Nephron (organoid): ENCODE data around the gene HOXA9.

Experiments used
- H3K27ac Mint-ChIP-seq, 3 experiments: 2 replicates each; pipeline ENCODE4 v1.8.0; 2020; ENCODE audit warnings: mixed read lengths in 3 of 3, mild to moderate bottlenecking in 2 of 3, moderate library complexity in 1 of 3
- H3K27me3 Mint-ChIP-seq: 2 replicates; pipeline ENCODE4 v1.8.0; 2021; ENCODE audit warnings: low read depth, mild to moderate bottlenecking, moderate library complexity, mixed read lengths
- H3K36me3 Mint-ChIP-seq: 2 replicates; pipeline ENCODE4 v1.8.0; 2020; ENCODE audit warnings: low read depth, mixed read lengths
- H3K4me1 Mint-ChIP-seq: 2 replicates; pipeline ENCODE4 v1.8.0; 2020; ENCODE audit warnings: mixed read lengths
- H3K4me3 Mint-ChIP-seq, 3 experiments: 2 replicates each; pipeline ENCODE4 v1.8.0; 2020; ENCODE audit warnings: mild to moderate bottlenecking in 3 of 3, mixed read lengths in 3 of 3, moderate library complexity in 2 of 3
- H3K9me3 Mint-ChIP-seq: 2 replicates; pipeline ENCODE4 v1.8.0; 2020; ENCODE audit warnings: mixed read lengths
- TF ChIP-seq, protein P1 (sequence below), 3 experiments: fragments of 200-600 bp; sonication (generic); IDR thresholded peaks; one replicate each; pipeline ENCODE4 v1.5.0; 2021; ENCODE audit warnings: antibody characterized with exemption in 3 of 3; ENCODE audit not compliant: unreplicated experiment in 3 of 3

HOXA9 gene

DNA sequence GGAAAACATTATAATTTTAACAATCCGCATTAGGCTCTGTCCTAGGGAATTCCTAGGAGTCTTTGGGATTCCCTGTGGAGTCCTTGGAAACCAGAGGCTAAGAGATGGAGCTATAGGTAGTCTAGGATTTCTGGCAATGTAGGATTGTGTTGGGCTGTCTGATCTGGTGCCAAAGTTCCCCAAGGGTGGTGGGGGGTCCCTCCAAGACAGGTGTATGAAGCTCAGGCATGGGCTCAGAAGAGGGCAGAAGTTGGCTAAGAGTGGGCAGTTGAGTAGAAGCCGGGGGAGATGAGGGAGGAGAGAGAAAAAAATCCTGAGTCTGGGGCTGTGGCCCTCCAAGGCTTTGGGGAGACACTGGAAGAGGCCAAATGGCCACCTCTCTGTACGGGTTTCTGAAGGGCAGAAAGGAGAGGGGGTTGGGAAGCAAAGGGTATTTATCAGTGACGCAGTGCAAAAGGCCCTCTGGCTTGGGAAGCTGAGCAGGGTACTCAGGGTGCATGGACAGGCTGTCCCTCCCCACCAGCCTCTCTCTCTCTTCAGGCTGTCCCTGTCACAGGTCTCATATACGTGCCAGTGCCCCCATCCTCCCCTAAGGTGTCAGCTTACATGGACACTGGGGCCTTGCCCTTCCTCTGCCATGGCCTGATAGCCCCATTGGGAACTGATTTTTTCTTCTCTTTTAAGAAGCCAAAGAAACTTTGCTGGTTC is 18.7 kb downstream of the HOXA9 start:
- Mint-ChIP-seq H3K4me3 (peak overlapping the region; percentile 95 to 98 (median 96)), H3K9me3 (no peaks in the 10 kb centered on the region), H3K4me1 (peaks cover 61% of the 10 kb centered on the region), H3K27ac (peak overlapping the region; percentile 97 to 100 (median 99)), H3K27me3 (peaks cover 8% of the 10 kb centered on the region), H3K36me3 (peaks cover 82% of the 10 kb centered on the region)
- TF ChIP-seq, protein P1, sequence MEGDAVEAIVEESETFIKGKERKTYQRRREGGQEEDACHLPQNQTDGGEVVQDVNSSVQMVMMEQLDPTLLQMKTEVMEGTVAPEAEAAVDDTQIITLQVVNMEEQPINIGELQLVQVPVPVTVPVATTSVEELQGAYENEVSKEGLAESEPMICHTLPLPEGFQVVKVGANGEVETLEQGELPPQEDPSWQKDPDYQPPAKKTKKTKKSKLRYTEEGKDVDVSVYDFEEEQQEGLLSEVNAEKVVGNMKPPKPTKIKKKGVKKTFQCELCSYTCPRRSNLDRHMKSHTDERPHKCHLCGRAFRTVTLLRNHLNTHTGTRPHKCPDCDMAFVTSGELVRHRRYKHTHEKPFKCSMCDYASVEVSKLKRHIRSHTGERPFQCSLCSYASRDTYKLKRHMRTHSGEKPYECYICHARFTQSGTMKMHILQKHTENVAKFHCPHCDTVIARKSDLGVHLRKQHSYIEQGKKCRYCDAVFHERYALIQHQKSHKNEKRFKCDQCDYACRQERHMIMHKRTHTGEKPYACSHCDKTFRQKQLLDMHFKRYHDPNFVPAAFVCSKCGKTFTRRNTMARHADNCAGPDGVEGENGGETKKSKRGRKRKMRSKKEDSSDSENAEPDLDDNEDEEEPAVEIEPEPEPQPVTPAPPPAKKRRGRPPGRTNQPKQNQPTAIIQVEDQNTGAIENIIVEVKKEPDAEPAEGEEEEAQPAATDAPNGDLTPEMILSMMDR (IDR thresholded peaks at IDR 0.05; ENCODE audit: unreplicated experiment in 3 of 3): no peak

DNA sequence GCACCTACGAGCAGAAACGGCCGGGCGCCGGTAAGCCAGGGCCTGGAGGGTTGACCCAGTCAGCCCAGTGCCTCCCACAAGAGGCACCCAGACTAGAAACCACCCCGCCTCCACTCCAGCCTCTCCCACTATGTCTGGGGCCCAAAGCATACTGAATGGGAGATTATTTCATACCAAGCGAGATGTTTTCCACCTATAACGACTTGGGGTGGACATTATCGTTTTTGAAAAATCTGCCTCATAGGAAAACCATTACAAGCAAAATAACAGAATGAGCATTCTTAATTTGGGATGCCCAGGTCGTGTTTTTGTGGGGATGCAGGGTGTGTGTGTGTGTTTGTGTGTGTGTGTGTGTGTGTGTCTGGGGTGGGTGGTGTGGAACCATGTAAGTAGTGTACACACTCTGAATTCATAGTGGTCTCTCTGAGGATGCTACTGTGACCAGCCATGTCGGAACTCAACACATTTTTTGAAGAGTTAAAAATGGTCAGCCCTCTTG is 19.4 kb downstream of the HOXA9 start:
- H3K27ac Mint-ChIP-seq: peak overlapping the region; percentile 97 to 100 (median 99)
- peaks cover 68% of the 10 kb centered on the region for H3K4me1 Mint-ChIP-seq
- peak overlapping the region; percentile 95 to 98 (median 96) for H3K4me3 Mint-ChIP-seq
- no peaks in the 10 kb centered on the region for H3K9me3 Mint-ChIP-seq
- H3K27me3 Mint-ChIP-seq: peaks cover 10% of the 10 kb centered on the region
- H3K36me3 Mint-ChIP-seq: peaks cover 83% of the 10 kb centered on the region
- TF ChIP-seq, protein P1 (IDR thresholded peaks at IDR 0.05; ENCODE audit: unreplicated experiment in 3 of 3): no peak

DNA sequence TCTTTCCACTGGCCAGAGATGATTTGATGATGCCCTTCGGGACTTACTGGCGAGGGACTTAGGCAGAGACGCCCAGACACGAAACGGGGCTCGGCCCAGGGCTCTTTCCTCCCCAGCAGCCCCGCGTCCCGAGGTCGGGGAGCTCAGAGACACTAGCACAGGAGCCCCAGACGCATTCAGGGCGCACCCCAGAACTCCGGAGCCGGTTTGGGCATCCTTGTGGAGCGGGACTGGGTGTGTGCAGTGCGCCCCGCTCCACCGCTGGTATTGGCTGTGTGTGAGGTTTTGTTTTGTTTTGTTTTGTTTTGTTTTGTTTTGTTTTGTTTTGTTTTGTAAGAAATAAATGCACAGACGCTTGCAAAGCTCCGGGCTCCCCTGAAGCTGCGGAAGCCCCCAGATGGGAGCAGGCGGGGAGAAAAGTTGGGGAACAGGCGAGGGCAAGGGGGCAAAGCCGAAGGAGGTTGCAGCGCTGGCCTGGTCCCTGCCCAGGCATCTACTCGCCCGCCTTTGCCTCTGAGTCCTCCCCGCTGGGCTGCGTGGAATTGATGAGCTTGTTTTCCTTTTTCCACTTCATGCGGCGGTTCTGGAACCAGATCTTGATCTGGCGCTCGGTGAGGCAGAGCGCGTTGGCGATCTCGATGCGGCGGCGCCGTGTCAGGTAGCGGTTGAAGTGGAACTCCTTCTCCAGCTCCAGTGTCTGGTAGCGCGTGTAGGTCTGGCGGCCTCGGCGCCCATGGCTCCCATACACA is 20.0 kb downstream of the HOXA9 start:
- H3K27ac Mint-ChIP-seq: peak overlapping the region; percentile 97 to 100 (median 99)
- peaks cover 71% of the 10 kb centered on the region for H3K4me1 Mint-ChIP-seq
- H3K27me3 Mint-ChIP-seq: peaks cover 10% of the 10 kb centered on the region
- H3K9me3 Mint-ChIP-seq: no peaks in the 10 kb centered on the region
- TF ChIP-seq, protein P1 (IDR thresholded peaks at IDR 0.05; ENCODE audit: unreplicated experiment in 3 of 3): no peak
- H3K36me3 Mint-ChIP-seq: peaks cover 83% of the 10 kb centered on the region
- H3K4me3 Mint-ChIP-seq: peak overlapping the region; percentile 95 to 98 (median 96)

DNA sequence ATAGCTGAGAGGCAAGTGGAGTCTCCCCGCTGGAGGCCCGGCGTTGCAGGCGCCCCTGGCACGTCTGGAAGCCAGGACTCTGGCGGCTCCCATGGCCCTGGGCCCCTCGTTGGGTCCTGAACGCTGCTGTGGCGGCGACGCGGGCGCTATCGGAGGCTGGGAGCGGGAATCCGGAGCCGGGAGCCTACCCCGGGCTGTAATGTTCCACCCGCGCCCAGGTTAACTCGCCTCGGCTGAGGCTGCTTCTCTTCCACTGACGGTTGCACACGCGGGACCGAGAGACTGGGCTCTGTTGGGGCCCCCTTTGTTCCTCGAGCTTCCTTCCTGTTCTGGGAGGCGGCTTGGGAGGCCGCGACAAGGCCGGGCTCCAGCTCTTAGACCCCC is 20.6 kb downstream of the HOXA9 start:
- Mint-ChIP-seq H3K27me3 (peaks cover 10% of the 10 kb centered on the region), H3K36me3 (peaks cover 86% of the 10 kb centered on the region), H3K27ac (peak overlapping the region; percentile 97 to 100 (median 99)), H3K4me3 (peak overlapping the region; percentile 95 to 98 (median 96)), H3K4me1 (peaks cover 74% of the 10 kb centered on the region), H3K9me3 (no peaks in the 10 kb centered on the region)
- TF ChIP-seq, protein P1 (IDR thresholded peaks at IDR 0.05; ENCODE audit: unreplicated experiment in 3 of 3): no peak

DNA sequence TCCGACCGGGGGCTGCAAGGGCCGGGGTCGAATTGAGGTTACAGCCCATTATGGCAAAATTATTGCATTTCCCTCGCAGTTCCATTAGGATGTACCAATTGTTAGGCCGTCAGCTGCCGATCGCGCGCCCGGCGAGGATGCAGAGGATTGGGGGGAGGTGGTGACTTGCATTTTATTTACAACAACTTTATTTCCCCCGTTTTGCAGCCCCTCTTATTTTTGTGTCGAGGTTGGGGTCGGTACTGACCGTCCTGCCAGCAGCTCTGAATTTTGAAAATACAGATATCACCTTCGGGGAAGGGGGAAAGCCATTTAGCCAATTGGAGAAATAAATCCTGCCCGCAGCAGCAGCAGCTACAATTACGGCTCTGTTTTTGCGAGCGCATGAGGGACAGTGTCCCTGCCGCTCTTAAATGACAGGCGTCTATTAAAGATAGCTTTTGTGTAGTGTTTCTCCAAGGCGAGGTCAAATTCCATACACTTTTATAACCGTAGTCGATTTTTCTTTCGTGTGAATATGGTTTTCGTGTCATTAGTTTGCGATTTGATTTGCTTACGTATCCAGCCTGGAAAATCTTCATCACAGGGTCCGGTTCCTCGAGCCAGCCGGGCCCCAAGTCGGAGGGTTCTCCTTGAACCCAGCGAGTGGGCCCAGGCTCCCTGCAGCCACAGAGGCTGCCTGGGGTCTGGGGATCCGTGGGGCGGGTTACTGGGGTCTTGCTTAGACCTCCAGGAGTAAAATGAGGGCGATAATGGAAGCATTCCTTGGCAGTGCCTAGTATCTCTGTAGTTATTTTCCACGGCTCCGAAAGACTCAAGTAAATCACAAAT is 21.2 kb downstream of the HOXA9 start:
- TF ChIP-seq, protein P1 (IDR thresholded peaks at IDR 0.05; ENCODE audit: unreplicated experiment in 3 of 3): no peak

More for the DNA sequence above, 21.2 kb downstream of the HOXA9 start:
- Mint-ChIP-seq H3K4me1 (peaks cover 76% of the 10 kb centered on the region), H3K4me3 (peak overlapping the region; percentile 95 to 98 (median 96)), H3K27ac (peak overlapping the region; percentile 97 to 100 (median 99)), H3K27me3 (peaks cover 10% of the 10 kb centered on the region), H3K36me3 (peaks cover 83% of the 10 kb centered on the region), H3K9me3 (no peaks in the 10 kb centered on the region)
